NCI-H82 treated with DMSO at 0.1 percent for 48 hours (cell line): ENCODE measurements around the gene SMPX.

Source experiments
- DNase-seq: peaks from one replicate; lab custom pipeline; 2025; ENCODE audit not compliant: unreplicated experiment; lab: John Stamatoyannopoulos, UW

The SMPX gene

GRCh38 chrX:21715825-21716224 lies 42.1 kb downstream of the SMPX start:
- no peak for DNase-seq

GRCh38 chrX:21715337-21715736 lies 42.6 kb downstream of the SMPX start:
- DNase-seq = no peak

- DNase-seq = no peak
These were observed 46.1 kb downstream of the SMPX start for GRCh38 chrX:21711848-21712197.

- no peak for DNase-seq
These were observed 46.6 kb downstream of the SMPX start for GRCh38 chrX:21711129-21711847.

DNA sequence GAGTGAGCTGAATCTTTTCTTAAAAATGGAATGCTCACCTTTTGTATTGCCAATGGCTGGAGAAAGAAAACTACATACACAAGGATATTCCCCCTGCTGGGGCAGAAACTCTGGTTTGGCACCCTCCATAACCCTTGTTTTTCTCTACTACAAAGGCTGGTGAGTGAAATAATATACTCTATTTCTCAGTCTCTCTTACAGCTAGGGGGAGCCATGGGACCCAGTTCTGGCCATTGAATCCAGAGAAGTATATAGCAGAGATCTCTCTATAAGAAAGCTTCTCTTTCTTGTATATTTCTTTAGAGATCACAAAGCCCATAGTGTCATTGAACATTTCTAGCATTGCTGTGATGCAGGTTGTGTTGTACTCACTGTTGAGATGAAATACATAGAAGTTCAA lies 49.8 kb downstream of the SMPX start:
- DNase-seq = no peak

GRCh38 chrX:21705225-21705624 lies 52.7 kb downstream of the SMPX start:
- no peak for DNase-seq

DNA sequence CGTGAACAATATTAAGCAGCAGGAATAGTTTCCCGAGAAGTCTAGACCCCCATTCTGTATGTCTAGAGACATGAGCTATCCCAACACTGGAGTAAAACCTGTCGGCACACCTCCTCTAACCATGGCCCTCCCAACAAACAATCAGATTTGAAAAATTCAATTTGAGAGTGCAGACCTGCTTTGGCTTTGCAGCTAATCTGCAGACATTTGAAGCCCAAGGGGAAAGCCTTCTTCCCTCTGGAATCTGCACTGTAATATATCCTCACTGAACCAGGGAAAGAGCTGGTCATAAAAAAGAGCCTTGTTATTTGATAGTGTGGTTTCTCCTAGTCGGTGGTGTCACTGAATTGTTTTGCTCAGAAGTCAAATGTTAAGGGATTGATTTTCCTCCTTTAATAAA lies 55.2 kb downstream of the SMPX start:
- DNase-seq = no peak

DNA sequence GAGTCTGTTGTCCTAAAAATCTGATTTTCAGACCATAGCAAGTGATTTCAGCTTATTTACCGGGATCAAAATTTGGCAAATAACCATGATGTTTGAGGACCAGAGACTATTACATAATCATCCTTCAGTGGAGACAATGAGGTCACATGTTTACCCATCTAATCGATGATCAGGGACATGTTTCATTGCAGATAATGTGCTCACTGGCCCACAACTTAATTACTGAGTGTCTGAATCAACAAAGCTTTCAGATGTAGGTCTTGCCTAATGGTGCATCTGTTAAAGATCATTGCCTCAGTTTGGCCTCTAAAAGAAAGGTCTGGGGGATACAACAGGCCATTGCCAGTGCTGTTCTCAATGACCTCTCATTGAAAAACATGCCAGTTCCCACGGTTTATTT lies 56.9 kb downstream of the SMPX start:
- no peak for DNase-seq

DNA sequence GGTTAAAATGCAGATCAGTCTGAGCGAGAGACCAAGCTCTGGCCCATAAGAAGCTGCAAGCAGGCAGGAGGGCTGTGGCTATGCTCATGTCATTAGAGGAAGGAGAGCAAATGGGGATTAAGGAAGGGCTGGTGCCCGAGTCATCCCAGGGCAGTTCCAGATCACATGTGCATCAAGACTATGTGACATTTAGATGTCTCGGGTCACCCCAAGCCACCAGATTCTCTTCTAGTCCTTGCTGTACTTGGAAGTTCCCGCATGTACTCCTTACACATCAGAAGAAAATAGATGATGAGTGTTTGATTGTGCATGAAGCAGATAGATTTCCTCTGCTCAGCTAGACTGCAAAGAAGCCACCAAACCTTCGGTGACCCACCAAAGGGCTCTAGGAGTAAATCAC lies 57.6 kb downstream of the SMPX start:
- DNase-seq = no peak

DNA sequence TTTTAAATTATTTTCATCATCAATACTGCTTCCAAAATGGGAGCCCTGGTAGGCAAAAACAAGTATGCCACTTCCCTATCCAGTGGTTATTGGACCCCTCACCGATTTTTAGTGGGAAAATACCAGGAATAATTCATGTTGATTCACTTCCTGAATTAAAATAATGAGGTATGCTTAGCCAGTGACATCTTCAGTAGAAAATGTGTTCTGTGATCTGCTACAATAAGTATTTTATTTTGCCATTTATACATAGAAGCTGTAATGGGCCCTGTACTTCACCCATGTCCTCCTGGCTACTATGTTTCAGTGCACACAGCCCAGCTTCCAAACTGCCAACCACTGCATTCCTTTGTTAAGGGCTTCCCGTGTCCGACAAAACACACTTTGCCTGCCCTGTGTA lies 58.8 kb downstream of the SMPX start:
- no peak for DNase-seq

GRCh38 chrX:21698272-21698671 lies 59.6 kb downstream of the SMPX start:
- DNase-seq = no peak

GRCh38 chrX:21691512-21692018 lies 66.4 kb downstream of the SMPX start:
- no peak for DNase-seq

DNA sequence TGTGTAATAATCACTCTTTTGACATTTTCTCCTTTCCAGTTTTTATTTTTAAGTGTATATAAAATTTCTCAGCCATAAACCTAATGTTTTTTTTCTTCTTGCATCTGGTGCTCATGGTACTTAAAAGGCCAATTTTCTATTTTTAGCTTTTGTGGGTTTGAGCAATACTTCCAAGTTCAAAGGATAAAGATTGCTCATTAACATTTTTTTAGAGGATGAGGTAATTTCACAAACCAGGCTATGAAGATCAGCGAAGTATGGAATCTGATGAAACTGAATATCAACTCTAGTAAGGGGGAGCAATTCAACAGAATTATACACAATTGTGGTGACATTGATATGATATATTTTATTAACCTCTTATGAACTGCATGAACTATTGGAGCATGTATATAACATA lies 74.0 kb downstream of the SMPX start:
- no peak for DNase-seq

- no peak for DNase-seq
These were observed 79.8 kb downstream of the SMPX start for GRCh38 chrX:21678048-21678612.

DNA sequence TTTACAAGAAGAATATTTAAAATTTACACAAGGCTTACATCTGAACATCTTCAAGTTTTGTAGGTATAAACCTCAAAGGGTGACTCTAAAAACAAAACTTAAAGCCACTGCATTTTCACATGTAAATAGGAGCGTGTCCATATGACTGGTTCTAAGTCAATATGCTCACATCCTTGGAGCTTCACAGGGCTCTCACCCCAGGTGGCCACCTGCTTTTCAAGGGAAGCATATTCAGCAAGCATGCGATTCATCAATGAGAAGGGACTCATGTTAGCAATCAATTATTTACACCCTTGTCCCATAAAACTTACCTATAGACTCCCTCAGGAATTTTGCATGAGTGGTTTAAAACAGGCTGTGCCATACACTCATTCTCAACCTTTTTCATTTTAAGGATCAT lies 82.0 kb downstream of the SMPX start:
- DNase-seq = no peak

DNA sequence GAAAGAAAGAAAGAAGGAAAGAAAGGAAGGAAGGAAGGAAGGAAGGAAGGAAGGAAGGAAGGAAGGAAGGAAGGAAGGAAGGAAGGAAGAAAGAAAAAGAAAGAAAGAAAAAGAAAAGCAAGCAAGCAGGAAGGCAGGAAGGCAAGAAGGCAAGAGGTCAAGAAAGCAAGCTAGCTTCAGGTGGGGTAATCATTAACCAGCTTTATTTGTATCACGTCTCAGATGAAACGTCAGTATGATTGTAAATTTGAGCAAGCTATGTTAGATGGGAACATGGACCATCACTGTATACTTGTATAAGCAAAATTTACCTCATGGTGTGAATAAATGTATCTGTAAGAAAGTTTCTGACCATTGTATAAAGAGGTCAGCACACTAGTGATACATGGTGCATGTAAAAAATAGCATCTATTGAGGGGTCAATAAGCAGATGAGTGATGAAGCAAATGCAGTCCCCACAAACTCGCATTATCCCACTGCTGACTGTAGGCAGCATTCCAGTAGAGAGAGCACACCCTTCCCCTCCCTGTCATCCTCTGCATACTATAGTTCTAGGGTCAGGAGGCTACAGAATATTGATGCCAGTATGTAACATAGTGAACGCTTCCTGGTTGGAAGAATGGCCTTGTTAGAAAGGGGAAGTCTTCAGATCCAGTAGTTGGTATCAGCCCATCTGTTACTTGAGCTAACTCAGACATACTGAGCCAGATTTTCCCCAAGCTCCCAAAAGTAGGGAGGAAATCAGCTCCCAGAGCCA lies 83.3 kb downstream of the SMPX start:
- no peak for DNase-seq

- DNase-seq = no peak
These were observed 91.2 kb downstream of the SMPX start for GRCh38 chrX:21666679-21667078.

- no peak for DNase-seq
These were observed 91.7 kb downstream of the SMPX start for GRCh38 chrX:21666252-21666651.

GRCh38 chrX:21662761-21663160 lies 95.2 kb downstream of the SMPX start:
- no peak for DNase-seq

DNA sequence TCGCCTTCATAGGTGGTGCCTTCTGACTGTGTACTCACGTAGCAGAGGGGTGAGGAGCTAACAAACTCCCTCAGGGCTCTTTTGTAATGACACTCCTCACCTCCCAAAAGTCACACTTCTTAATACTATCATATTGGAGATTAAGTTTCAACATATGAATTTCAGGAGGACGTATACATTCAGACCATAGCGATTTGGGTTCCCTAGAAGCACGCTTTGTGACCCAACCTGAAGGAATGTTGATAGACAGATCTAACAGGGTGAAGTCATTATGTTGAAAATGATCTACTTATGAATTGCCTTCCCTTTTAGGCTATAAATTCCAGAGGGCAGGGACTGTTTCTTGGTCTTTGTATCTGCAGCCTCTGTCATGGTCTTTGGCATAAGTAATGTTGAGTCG lies 96.6 kb downstream of the SMPX start:
- DNase-seq = no peak

DNA sequence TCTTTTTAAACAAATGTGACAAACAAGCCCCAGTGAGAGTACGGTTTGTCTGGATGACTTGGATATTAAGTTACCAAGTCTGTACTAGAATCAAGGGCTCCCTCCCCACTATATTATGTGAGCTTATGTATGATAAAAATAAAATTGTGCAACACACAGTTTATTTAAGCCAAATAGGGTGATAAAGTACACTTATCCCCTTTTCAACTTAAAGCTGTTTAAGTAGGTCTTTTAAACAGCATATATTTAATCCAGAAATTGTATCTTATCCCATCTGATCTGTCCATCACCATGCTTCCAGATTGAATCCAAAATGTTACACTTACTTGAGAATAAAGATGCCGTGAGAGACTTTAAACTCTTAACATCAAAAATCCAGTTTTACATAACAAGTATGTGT lies 97.8 kb downstream of the SMPX start:
- DNase-seq = no peak

DNA sequence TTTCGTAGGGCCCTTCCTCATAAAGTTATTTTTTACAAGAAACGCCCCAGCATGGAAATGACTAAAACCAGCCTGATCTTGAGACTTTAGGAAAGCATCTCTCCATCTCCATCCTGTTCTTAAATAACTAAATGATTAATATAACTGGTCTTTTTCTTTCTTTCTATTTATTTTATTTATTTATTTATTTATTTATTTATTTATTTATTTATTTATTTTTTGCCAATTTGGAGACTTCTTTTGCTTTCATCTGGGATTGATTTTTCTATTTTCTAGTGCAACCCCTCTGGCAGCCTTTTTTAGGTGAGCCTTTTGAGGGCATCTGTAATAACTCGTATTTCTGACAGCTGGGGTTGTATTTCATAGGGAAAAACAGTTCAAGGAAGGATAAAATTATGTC lies 98.6 kb downstream of the SMPX start:
- no peak for DNase-seq
